ENCODE measurements around the gene NLRP14. TPM values are rescaled to one million over a fixed set of nuclear protein-coding genes. Genes with fewer than 3 reads are reported as not detected.

NLRP14 gene
- total RNA-seq, 1 experiment from 2014 or later: not detected

DNA sequence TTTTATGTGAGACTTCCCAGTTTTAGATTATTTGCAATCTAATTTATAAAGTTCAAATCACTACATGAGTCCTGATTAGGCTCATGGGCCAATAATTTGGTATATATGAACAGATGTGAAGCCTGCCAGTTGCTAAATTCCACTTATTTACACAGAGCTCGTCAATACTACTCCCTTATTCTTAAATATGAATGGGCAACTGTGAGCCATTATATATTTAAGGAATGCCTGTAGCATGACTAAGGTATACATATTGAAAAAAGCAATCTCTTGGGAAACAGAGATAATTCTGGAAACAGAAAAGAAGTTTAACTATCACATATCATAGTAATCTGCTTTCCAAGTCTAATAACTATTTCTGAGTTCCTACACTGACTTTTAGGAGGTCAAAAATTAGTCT, 95.5 kb downstream of the NLRP14 start:
- DNase-seq: no peak
- no peaks in the 10 kb centered on the region for H3K36me3 Mint-ChIP-seq (ENCODE audit: insufficient read depth, unreplicated experiment)
- H3K27ac Mint-ChIP-seq (ENCODE audit: unreplicated experiment): no peak overlapping the region
- no peaks in the 10 kb centered on the region for H3K4me1 Mint-ChIP-seq (ENCODE audit: low read depth, unreplicated experiment)
- peaks cover 9% of the 10 kb centered on the region for H3K27me3 Mint-ChIP-seq (ENCODE audit: unreplicated experiment)
- CTCF ChIA-PET: no interaction called here
- TF ChIP-seq CTCF (IDR thresholded peaks at IDR 0.05; ENCODE audit: unreplicated experiment): no peak
- no peaks in the 10 kb centered on the region for H3K9me3 Mint-ChIP-seq (ENCODE audit: low read depth, unreplicated experiment)
- H3K4me3 Mint-ChIP-seq (ENCODE audit: low read depth, unreplicated experiment): no peak overlapping the region
- intact Hi-C loops (cut with micrococcal nuclease; ENCODE audit: unreplicated experiment): no loop called here
- BruUV-seq (replicated peaks): no TSS peak

DNA sequence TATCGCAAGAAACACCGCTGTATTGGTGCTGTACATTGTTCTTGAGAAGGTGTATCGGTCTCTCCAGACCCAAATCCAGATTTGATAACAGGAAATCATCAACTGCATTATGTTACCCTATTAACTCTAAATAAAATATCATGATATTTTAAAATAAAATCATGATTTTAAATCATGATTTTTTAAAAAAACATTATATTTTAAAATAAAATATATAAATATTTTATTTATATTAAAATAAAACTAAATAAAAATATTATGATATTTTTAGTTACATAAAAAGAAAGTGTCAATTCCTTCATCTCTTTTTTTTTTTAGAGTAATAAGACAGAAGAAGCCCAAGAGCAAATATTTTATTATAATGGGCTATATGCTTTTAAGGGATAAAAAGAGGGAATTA, 96.1 kb downstream of the NLRP14 start:
- BruUV-seq (replicated peaks): no TSS peak
- H3K4me1 Mint-ChIP-seq (ENCODE audit: low read depth, unreplicated experiment): no peaks in the 10 kb centered on the region
- intact Hi-C loops (cut with micrococcal nuclease; ENCODE audit: unreplicated experiment): no loop called here
- no peak overlapping the region for H3K27ac Mint-ChIP-seq (ENCODE audit: unreplicated experiment)
- DNase-seq: no peak
- peaks cover 9% of the 10 kb centered on the region for H3K27me3 Mint-ChIP-seq (ENCODE audit: unreplicated experiment)
- TF ChIP-seq CTCF (IDR thresholded peaks at IDR 0.05; ENCODE audit: unreplicated experiment): no peak
- no peaks in the 10 kb centered on the region for H3K36me3 Mint-ChIP-seq (ENCODE audit: insufficient read depth, unreplicated experiment)
- no peaks in the 10 kb centered on the region for H3K9me3 Mint-ChIP-seq (ENCODE audit: low read depth, unreplicated experiment)
- CTCF ChIA-PET: no interaction called here
- H3K4me3 Mint-ChIP-seq (ENCODE audit: low read depth, unreplicated experiment): no peak overlapping the region

Other genes starting within 250 kb of the NLRP14 start
- not detected in 2 replicates for gene OR2AG2, start 248.5 kb upstream of the NLRP14 start, total RNA-seq (2022)
- gene OR2AG1, start 237.5 kb upstream of the NLRP14 start, total RNA-seq (2022): not detected in 2 replicates
- 0.09 TPM in 1 of 2 replicates, not detected in the other for gene OR6A2, start 220.8 kb upstream of the NLRP14 start, total RNA-seq (2022)
- not detected in 2 replicates for gene OR10A5, start 174.8 kb upstream of the NLRP14 start, total RNA-seq (2022)
- not detected in 2 replicates for gene OR10A2, start 157.4 kb upstream of the NLRP14 start, total RNA-seq (2022)
- gene OR10A4, start 143.9 kb upstream of the NLRP14 start, total RNA-seq (2022): not detected in 2 replicates
- gene OR2D2, start 128.0 kb upstream of the NLRP14 start, total RNA-seq (2022): not detected in 2 replicates
- not detected in 2 replicates for gene OR2D3, start 99.5 kb upstream of the NLRP14 start, total RNA-seq (2022)
- gene ZNF215, start 94.1 kb upstream of the NLRP14 start, total RNA-seq (2022): 1.2 and 1.6 TPM in 2 replicates
- 3.0 and 3.1 TPM in 2 replicates for gene ZNF214, start 133 bp upstream of the NLRP14 start, total RNA-seq (2022)
- not detected in 2 replicates for gene RBMXL2, start 68.5 kb downstream of the NLRP14 start, total RNA-seq (2022)
- not detected in 2 replicates for gene SYT9, start 231.4 kb downstream of the NLRP14 start, total RNA-seq (2022)